ENCODE data around the gene ARHGAP28.
"Not testable (repeated sequence)": the region's sequence is repeated elsewhere in the genome, so short reads cannot be mapped to it uniquely, and the experiment has no call there.

The ARHGAP28 gene

GRCh38 chr18:6917072-6917471 is 187.6 kb downstream of the ARHGAP28 start:
- no peak overlapping the region for H3K9ac ChIP-seq (ENCODE audit: low read length)
- H3K4me1 ChIP-seq (ENCODE audit: control insufficient read depth, low read depth, low read length), result no peaks in the 10 kb centered on the region
- H3K27ac ChIP-seq (ENCODE audit: low read length), result no peak overlapping the region
- no peaks in the 10 kb centered on the region for H3K9me3 ChIP-seq (ENCODE audit: control insufficient read depth, low read depth, low read length)
- H3K36me3 ChIP-seq (ENCODE audit: control insufficient read depth, low read depth, low read length), result no peaks in the 10 kb centered on the region
- H3K4me3 ChIP-seq (ENCODE audit: low read length), result no peak overlapping the region
- no peaks in the 10 kb centered on the region for H3K27me3 ChIP-seq (ENCODE audit: control insufficient read depth, insufficient read depth, low read length)

DNA sequence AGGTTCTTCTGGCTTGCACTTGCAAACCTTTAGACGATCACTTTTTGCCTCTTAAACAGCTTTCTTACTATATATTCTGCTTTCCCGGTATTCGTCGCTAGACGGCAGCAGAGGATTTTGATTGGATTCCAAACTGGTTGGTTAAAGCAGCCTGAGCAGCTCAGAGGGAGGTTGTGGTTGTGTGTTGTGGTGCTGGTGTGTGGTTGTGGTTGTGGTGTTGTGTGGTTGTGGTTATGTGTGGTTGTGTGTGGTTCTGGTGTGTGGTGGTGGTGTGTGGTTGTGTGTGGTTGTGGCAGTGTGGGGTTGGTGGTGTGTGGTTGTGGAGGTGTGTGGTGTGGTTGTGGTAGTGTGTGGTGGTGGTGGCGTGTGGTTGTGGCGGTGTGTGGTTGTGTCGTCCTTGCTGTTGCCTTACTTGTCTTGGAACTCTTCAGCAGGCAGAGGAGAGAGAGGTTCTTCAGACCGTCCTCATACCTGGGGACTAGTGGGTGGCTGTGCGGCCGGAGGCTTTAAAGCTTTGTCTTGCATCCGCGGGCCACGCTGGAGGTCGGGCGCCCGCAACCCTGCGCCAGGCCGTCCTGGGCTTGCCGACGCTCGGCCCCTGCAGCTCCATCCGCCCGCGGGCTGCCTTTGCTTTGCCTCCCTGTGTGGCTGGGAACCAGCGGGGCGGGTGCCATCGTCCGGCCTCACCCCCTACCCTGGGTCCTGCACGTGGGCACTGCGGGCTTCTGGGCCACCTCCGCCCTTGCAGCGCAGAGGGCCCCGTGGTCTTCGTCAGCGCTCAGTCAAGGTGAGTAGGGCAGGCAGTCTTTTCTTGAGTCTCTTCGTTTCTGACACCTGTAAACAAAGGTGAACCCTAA is 190.8 kb downstream of the ARHGAP28 start:
- Histone ChIP-seq H3K36me3 (ENCODE audit: control insufficient read depth, low read depth, low read length) (no peaks in the 10 kb centered on the region), H3K27me3 (ENCODE audit: control insufficient read depth, insufficient read depth, low read length) (no peaks in the 10 kb centered on the region), H3K9ac (ENCODE audit: low read length) (no peak overlapping the region), H3K9me3 (ENCODE audit: control insufficient read depth, low read depth, low read length) (no peaks in the 10 kb centered on the region), H3K4me3 (ENCODE audit: low read length) (no peak overlapping the region), H3K27ac (ENCODE audit: low read length) (no peak overlapping the region), H3K4me1 (ENCODE audit: control insufficient read depth, low read depth, low read length) (no peaks in the 10 kb centered on the region)

- Histone ChIP-seq H3K27ac (ENCODE audit: low read length) (no peak overlapping the region), H3K36me3 (ENCODE audit: control insufficient read depth, low read depth, low read length) (no peaks in the 10 kb centered on the region), H3K4me1 (ENCODE audit: control insufficient read depth, low read depth, low read length) (no peaks in the 10 kb centered on the region), H3K27me3 (ENCODE audit: control insufficient read depth, insufficient read depth, low read length) (no peaks in the 10 kb centered on the region), H3K4me3 (ENCODE audit: low read length) (no peak overlapping the region), H3K9ac (ENCODE audit: low read length) (no peak overlapping the region), H3K9me3 (ENCODE audit: control insufficient read depth, low read depth, low read length) (no peaks in the 10 kb centered on the region)
These were observed 192.1 kb downstream of the ARHGAP28 start for GRCh38 chr18:6921571-6921970.

GRCh38 chr18:6923220-6923619 is 193.7 kb downstream of the ARHGAP28 start:
- no peaks in the 10 kb centered on the region for H3K36me3 ChIP-seq (ENCODE audit: control insufficient read depth, low read depth, low read length)
- no peaks in the 10 kb centered on the region for H3K4me1 ChIP-seq (ENCODE audit: control insufficient read depth, low read depth, low read length)
- no peaks in the 10 kb centered on the region for H3K27me3 ChIP-seq (ENCODE audit: control insufficient read depth, insufficient read depth, low read length)
- H3K9ac ChIP-seq (ENCODE audit: low read length), result no peak overlapping the region
- H3K27ac ChIP-seq (ENCODE audit: low read length), result no peak overlapping the region
- no peak overlapping the region for H3K4me3 ChIP-seq (ENCODE audit: low read length)
- no peaks in the 10 kb centered on the region for H3K9me3 ChIP-seq (ENCODE audit: control insufficient read depth, low read depth, low read length)

GRCh38 chr18:6927153-6927552 is 197.6 kb downstream of the ARHGAP28 start:
- no peaks in the 10 kb centered on the region for H3K4me1 ChIP-seq (ENCODE audit: control insufficient read depth, low read depth, low read length)
- H3K4me3 ChIP-seq (ENCODE audit: low read length), result no peak overlapping the region
- H3K27me3 ChIP-seq (ENCODE audit: control insufficient read depth, insufficient read depth, low read length), result no peaks in the 10 kb centered on the region
- no peaks in the 10 kb centered on the region for H3K9me3 ChIP-seq (ENCODE audit: control insufficient read depth, low read depth, low read length)
- no peaks in the 10 kb centered on the region for H3K36me3 ChIP-seq (ENCODE audit: control insufficient read depth, low read depth, low read length)
- no peak overlapping the region for H3K27ac ChIP-seq (ENCODE audit: low read length)
- H3K9ac ChIP-seq (ENCODE audit: low read length), result no peak overlapping the region

DNA sequence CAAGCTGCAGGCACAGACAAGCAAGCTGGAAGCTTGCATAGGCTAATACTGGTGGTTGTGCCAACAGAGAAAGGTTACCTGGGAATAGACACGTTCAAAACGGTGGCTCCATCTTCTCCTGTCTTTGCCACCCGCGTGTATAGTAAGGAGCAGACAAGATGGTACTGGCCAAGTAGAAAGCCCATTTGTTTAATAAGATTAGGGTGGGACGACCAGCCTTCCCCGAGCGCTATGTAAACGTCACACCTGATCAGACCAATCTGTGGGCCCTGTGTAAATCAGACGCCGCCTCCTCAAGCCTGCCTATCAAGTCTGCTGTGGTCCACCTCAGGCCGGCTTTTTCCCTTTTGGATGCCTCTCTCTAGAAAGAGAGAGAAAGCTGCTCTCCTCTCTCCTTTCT is 198.8 kb downstream of the ARHGAP28 start:
- H3K36me3 ChIP-seq (ENCODE audit: control insufficient read depth, low read depth, low read length), result no peaks in the 10 kb centered on the region
- H3K27me3 ChIP-seq (ENCODE audit: control insufficient read depth, insufficient read depth, low read length), result no peaks in the 10 kb centered on the region
- no peaks in the 10 kb centered on the region for H3K9me3 ChIP-seq (ENCODE audit: control insufficient read depth, low read depth, low read length)
- H3K9ac ChIP-seq (ENCODE audit: low read length), result no peak overlapping the region
- H3K27ac ChIP-seq (ENCODE audit: low read length), result no peak overlapping the region
- no peak overlapping the region for H3K4me3 ChIP-seq (ENCODE audit: low read length)
- no peaks in the 10 kb centered on the region for H3K4me1 ChIP-seq (ENCODE audit: control insufficient read depth, low read depth, low read length)

- H3K4me3 ChIP-seq (ENCODE audit: low read length), result no peak overlapping the region
- H3K36me3 ChIP-seq (ENCODE audit: control insufficient read depth, low read depth, low read length), result no peaks in the 10 kb centered on the region
- H3K9ac ChIP-seq (ENCODE audit: low read length), result no peak overlapping the region
- H3K9me3 ChIP-seq (ENCODE audit: control insufficient read depth, low read depth, low read length), result no peaks in the 10 kb centered on the region
- no peak overlapping the region for H3K27ac ChIP-seq (ENCODE audit: low read length)
- no peaks in the 10 kb centered on the region for H3K27me3 ChIP-seq (ENCODE audit: control insufficient read depth, insufficient read depth, low read length)
- H3K4me1 ChIP-seq (ENCODE audit: control insufficient read depth, low read depth, low read length), result no peaks in the 10 kb centered on the region
These were observed 200.0 kb downstream of the ARHGAP28 start for GRCh38 chr18:6929370-6930102.

DNA sequence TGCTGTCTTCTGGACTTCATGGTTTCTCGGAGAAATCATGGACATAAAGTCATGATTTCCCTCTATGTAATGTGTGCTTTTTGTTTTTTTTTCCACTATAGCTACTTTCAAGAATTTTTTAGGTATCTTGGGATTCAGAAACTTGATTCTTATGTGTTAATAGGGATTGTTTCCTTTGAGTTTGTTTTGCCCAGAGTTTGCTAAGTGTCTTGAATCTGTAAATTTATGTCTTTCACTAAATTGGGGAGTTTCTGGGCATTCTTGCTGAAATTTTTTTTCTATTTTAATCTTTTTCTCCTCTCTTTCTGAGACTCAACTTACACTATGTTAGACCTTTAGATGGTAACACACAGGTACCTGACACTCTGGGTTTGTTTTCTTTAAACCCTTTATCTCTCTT is 205.3 kb downstream of the ARHGAP28 start:
- no peak overlapping the region for H3K4me3 ChIP-seq (ENCODE audit: low read length)
- H3K4me1 ChIP-seq (ENCODE audit: control insufficient read depth, low read depth, low read length), result no peaks in the 10 kb centered on the region
- H3K27ac ChIP-seq (ENCODE audit: low read length), result no peak overlapping the region
- H3K9ac ChIP-seq (ENCODE audit: low read length), result no peak overlapping the region
- H3K27me3 ChIP-seq (ENCODE audit: control insufficient read depth, insufficient read depth, low read length), result no peaks in the 10 kb centered on the region
- no peaks in the 10 kb centered on the region for H3K9me3 ChIP-seq (ENCODE audit: control insufficient read depth, low read depth, low read length)
- H3K36me3 ChIP-seq (ENCODE audit: control insufficient read depth, low read depth, low read length), result no peaks in the 10 kb centered on the region

GRCh38 chr18:6938003-6938402 is 208.5 kb downstream of the ARHGAP28 start:
- no peaks in the 10 kb centered on the region for H3K9me3 ChIP-seq (ENCODE audit: control insufficient read depth, low read depth, low read length)
- H3K9ac ChIP-seq (ENCODE audit: low read length), result no peak overlapping the region
- H3K27me3 ChIP-seq (ENCODE audit: control insufficient read depth, insufficient read depth, low read length), result no peaks in the 10 kb centered on the region
- no peak overlapping the region for H3K4me3 ChIP-seq (ENCODE audit: low read length)
- H3K36me3 ChIP-seq (ENCODE audit: control insufficient read depth, low read depth, low read length), result peaks cover 23% of the 10 kb centered on the region
- H3K4me1 ChIP-seq (ENCODE audit: control insufficient read depth, low read depth, low read length), result no peaks in the 10 kb centered on the region
- no peak overlapping the region for H3K27ac ChIP-seq (ENCODE audit: low read length)

DNA sequence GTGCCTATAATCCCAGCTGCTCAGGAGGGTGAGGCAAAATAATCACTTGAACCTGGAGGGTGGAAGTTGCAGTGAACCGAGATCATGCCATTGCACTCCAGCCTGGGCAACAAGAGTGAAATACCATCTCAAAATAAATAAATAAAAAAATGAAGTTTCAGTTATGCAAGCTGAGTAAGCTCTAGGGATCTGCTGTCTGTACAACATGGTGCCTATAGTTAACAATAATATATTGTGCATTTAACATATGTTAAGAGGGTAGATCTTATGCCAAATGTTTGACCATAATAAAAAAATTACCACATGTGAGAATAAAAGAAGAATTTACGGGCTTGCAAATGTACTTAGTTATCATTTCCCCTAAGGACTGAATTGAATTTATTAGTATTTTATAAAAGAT is 208.9 kb downstream of the ARHGAP28 start:
- H3K27me3 ChIP-seq (ENCODE audit: control insufficient read depth, insufficient read depth, low read length); H3K4me3 ChIP-seq (ENCODE audit: low read length); H3K9me3 ChIP-seq (ENCODE audit: control insufficient read depth, low read depth, low read length): not testable (repeated sequence)

GRCh38 chr18:6939972-6940371 is 210.5 kb downstream of the ARHGAP28 start:
- H3K27me3 ChIP-seq (ENCODE audit: control insufficient read depth, insufficient read depth, low read length), result no peaks in the 10 kb centered on the region
- H3K27ac ChIP-seq (ENCODE audit: low read length), result no peak overlapping the region
- H3K9me3 ChIP-seq (ENCODE audit: control insufficient read depth, low read depth, low read length), result no peaks in the 10 kb centered on the region
- H3K4me1 ChIP-seq (ENCODE audit: control insufficient read depth, low read depth, low read length), result no peaks in the 10 kb centered on the region
- H3K4me3 ChIP-seq (ENCODE audit: low read length), result no peak overlapping the region
- peaks cover 30% of the 10 kb centered on the region for H3K36me3 ChIP-seq (ENCODE audit: control insufficient read depth, low read depth, low read length)
- H3K9ac ChIP-seq (ENCODE audit: low read length), result no peak overlapping the region

More for the DNA sequence above, 208.9 kb downstream of the ARHGAP28 start:
- not testable (repeated sequence) for H3K27ac ChIP-seq (ENCODE audit: low read length); H3K9ac ChIP-seq (ENCODE audit: low read length); H3K4me1 ChIP-seq (ENCODE audit: control insufficient read depth, low read depth, low read length)
- peaks cover 25% of the 10 kb centered on the region for H3K36me3 ChIP-seq (ENCODE audit: control insufficient read depth, low read depth, low read length)

DNA sequence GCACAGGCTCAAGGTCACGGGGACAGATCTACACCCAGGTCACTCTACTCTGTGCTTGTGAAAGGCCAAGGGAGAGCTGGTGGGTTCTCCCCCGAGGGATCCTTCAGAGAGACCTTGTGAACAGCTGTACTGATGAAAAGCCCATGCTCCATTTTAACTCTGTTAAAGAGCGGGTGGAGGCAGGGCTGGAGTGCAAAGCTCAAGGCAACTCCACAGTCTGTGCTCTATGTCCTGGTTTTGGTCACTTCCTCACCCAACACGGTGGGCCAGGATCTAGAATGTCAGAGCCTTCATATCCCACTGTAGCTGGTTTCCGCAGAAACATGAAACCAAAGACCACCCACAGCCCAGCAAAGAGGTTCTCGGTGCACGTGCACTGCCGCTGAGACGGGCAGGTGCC is 210.9 kb downstream of the ARHGAP28 start:
- H3K9me3 ChIP-seq (ENCODE audit: control insufficient read depth, low read depth, low read length), result no peaks in the 10 kb centered on the region
- H3K27ac ChIP-seq (ENCODE audit: low read length), result no peak overlapping the region
- no peaks in the 10 kb centered on the region for H3K27me3 ChIP-seq (ENCODE audit: control insufficient read depth, insufficient read depth, low read length)
- H3K4me3 ChIP-seq (ENCODE audit: low read length), result no peak overlapping the region
- no peaks in the 10 kb centered on the region for H3K4me1 ChIP-seq (ENCODE audit: control insufficient read depth, low read depth, low read length)
- H3K9ac ChIP-seq (ENCODE audit: low read length), result no peak overlapping the region
- peaks cover 30% of the 10 kb centered on the region for H3K36me3 ChIP-seq (ENCODE audit: control insufficient read depth, low read depth, low read length)

Measured in iPS-18a (cell line).